Stimulated activated CD4-positive, alpha-beta T cell treated with anti-CD3 and anti-CD28 coated beads, Interleukin-4, amount 100 ng/mL, for 4 hours (primary cell): Measurements from ENCODE around the gene SPINT2.

Source experiments
- DNase-seq, 2 experiments: peaks; one replicate each; pipeline ENCODE4 v3.0.0-alpha.2; 2020

Gene SPINT2

GRCh38 chr19:38303517-38304351 is 39.4 kb downstream of the SPINT2 start, which contains the start of gene C19orf33:
TSS of gene C19orf33 (plus strand) at chr19:38304251. CDS start at chr19:38304262, 11 bp downstream.
- no peak for DNase-seq

- DNase-seq = no peak
These were observed 40.0 kb downstream of the SPINT2 start for GRCh38 chr19:38304352-38304865.

- no peak for DNase-seq
These were observed 40.6 kb downstream of the SPINT2 start for GRCh38 chr19:38304866-38305429.

- no peak for DNase-seq
These were observed 41.9 kb downstream of the SPINT2 start for GRCh38 chr19:38306236-38306635.

GRCh38 chr19:38307076-38307475 is 42.7 kb downstream of the SPINT2 start:
- no peak for DNase-seq

GRCh38 chr19:38307597-38307996 is 43.2 kb downstream of the SPINT2 start:
- no peak for DNase-seq

GRCh38 chr19:38308006-38308766 is 43.8 kb downstream of the SPINT2 start:
- DNase-seq = no peak

GRCh38 chr19:38308926-38309614 is 44.7 kb downstream of the SPINT2 start:
- no peak for DNase-seq

- DNase-seq = no peak
These were observed 45.4 kb downstream of the SPINT2 start for GRCh38 chr19:38309615-38310278.

- no peak for DNase-seq
These were observed 45.9 kb downstream of the SPINT2 start for GRCh38 chr19:38310279-38310670.

- no peak for DNase-seq
These were observed 46.6 kb downstream of the SPINT2 start for GRCh38 chr19:38310986-38311385.

GRCh38 chr19:38315657-38316476 is 51.5 kb downstream of the SPINT2 start, which contains the start of gene YIF1B:
TSS of gene YIF1B (minus strand) at chr19:38315947. CDS start at chr19:38315917, 30 bp downstream.
- DNase-seq = peak; percentile 92 to 93

- no peak for DNase-seq
These were observed 52.2 kb downstream of the SPINT2 start for GRCh38 chr19:38316477-38317067.

GRCh38 chr19:38317104-38317612 is 52.8 kb downstream of the SPINT2 start:
- DNase-seq = peak; percentile 6 to 12

- no peak for DNase-seq
These were observed 54.3 kb downstream of the SPINT2 start for GRCh38 chr19:38318660-38319059.

GRCh38 chr19:38319421-38320258 is 55.3 kb downstream of the SPINT2 start, which contains the start of gene KCNK6:
TSS of gene KCNK6 (plus strand) at chr19:38319845. CDS start at chr19:38319951, 106 bp downstream.
- peak; percentile 59 to 64 for DNase-seq

GRCh38 chr19:38320969-38321339 is 56.6 kb downstream of the SPINT2 start:
- no peak for DNase-seq

- DNase-seq = no peak
These were observed 57.3 kb downstream of the SPINT2 start for GRCh38 chr19:38321646-38322196.

GRCh38 chr19:38323291-38323690 is 58.9 kb downstream of the SPINT2 start:
- no peak for DNase-seq
